ENCODE measurements around the gene NENF.
A peak's percentile ranks its signal among the peaks of the same experiment; 100 is the strongest.
"Not testable (repeated sequence)": the region's sequence is repeated elsewhere in the genome, so short reads cannot be mapped to it uniquely, and the experiment has no call there.

NENF gene

DNA sequence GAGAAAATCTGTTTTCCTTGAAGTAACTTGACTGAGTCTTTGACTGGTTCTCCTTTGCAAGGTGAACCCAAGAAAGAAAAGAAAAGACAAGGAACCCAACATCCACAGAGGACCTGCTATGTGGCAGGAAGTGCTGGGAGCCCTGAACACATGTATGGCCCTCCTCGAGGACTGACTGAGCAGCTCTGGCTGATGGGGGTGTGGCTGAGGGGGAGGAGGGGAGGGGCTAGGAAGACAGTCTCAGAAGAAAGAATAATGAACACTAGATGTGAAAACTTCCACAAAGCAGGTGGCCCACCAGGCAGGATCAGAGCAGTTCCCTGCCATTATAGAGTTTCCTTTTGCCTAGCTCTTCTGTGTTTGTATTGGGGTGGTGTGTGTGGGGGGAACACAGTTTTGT lies 26.1 kb downstream of the NENF start:
- no peak for DNase-seq (ENCODE audit: low read depth in 3 of 3, low spot score in 1 of 3)

DNA sequence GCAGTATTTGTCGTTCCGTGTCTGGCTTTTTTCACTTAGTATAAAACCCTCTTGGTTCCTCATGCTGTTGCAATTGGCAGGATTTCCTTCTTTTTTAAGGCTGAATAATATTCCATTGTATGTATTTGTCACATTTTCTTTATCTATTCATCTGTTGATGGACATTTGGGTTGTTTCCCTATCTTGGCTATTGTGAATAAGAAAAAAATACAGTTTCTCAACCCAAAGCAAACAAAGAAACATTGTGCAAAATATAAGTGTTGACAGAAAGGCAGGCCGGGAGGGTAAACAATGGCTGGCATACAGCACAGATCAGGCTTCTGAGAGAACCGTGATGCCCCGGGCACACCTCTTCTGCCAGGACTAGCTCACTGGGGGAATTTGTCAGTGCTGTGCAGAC lies 26.9 kb downstream of the NENF start:
- no peak for DNase-seq (ENCODE audit: low read depth in 3 of 3, low spot score in 1 of 3)

DNA sequence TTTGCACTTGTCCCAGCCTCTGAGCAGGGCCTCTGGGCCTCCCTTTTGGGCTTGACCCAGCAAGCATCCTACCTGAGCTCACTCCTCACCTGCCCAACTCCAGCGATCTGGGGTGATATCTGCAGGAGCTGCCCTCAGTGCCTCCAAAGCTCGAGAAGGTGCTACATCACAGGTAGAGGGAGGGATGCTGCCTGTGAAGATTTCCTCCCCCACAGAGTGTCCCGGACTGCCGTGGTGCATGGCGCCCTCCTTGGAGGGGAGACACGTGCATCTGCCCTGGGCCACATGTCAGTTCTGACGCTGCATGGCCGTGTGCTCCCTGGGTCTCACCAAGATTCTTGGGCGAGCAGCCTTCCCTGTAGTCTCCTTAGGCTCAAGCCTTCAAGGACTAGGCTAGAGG lies 27.7 kb downstream of the NENF start:
- DNase-seq (ENCODE audit: low read depth in 3 of 3, low spot score in 1 of 3): no peak

DNA sequence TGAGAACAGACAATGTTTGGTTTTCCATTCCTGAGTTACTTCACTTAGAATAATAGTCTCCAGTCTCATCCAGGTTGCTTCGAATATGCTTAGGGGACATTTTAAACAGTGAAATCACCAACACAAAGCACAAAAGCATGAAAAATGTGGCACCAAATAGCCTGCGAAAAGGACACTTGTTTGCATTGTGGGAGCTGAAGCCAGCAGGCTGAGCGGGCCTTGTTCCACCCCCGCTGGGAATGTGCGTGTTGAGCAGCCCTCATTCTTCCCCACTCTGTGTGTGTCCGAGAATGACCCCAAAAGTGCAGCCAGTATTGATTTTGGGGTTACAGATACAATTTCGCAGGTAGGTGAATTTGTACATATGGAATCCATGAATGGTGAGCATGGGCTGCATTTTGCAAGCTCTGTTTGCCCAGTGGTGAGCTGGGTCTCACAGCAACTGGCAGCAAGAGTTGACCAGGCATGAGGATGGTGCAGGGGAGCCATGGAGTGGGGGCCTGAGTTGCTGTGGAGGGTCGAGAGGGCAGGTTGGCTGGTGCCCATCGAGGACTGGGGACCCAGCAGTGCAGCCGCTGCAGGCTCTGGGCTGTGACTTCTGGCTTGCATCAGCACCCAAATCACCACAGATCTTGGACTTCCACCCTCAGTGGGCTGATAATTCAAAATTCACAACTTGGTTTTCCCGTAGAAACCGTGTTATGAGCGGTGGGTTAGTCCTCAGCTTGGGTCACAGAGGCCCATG lies 29.4 kb downstream of the NENF start:
- DNase-seq (ENCODE audit: low read depth in 3 of 3, low spot score in 1 of 3): no peak

DNA sequence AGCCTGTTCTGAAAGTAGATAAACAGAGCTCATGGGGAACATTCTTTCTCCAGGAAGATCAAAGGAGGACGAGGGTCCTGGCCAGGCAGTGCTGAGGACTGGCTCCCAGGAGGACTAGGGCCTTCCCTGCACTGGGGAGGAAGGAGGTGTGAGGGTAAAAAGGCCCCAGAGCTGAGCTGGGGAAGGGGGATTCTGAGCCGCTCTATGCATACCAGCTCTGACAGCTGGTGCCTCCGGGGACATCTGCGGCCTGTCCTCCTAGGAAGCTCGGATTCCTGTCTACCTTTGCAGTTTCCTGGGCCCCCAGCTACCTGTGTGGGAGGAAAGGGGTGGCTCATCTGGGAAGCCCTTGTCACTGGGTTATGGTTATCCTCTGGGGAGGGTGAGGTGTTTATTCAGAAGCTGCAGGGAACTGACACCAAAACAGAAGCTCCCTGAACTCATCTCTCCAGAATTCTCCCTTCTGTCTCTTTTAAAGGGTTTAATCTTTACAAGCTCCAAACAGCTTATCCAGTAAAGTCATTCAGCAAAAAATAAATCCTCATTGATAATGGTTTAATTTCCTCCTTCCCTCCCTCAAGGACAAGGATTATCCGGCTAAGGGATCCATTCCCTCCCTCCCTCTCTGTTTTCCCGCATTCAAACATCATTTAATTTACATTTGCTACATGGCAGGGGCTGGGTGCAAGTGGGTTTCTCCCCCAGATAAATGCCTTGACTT lies 31.0 kb downstream of the NENF start:
- no peak for DNase-seq (ENCODE audit: low read depth in 3 of 3, low spot score in 1 of 3)

DNA sequence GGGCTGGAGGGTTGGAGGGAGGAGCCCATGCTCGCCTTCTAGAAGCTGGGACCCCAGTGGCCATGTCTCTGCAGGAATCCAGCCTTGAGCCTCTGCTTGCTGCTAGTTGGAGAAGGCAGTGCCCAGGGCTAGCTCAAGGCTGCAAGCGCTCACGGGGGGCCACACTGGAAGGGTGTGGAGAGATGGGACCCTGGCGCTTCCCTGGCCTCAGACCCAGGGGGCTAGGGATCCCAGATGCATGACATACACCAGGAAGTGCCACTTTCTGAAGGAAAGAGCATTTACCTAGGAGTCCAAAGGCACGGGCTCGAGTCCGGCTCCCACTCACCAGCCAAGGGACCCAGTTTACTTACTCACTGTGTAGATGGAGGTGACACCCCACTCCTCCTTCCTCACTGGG lies 32.6 kb downstream of the NENF start:
- DNase-seq (ENCODE audit: low read depth in 3 of 3, low spot score in 1 of 3): no peak

DNA sequence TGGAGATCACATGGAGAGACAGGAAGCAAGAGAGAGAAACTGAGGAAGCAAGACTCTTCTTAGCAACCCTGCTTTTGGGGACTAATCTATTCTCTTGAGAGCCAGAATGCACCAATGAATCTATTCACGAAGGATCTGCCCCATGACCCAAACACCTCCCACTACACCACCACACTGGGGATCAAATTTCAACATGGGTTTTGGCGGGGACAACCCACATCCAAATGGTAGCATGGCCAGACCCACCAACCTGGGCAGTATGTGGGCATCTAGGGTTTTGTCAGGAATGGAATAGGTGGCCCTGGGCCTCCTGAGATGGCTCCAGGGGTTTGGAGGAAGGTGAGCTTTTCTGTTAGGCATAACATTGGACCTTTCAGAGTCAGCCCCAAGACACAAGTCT lies 33.7 kb downstream of the NENF start:
- no peak for DNase-seq (ENCODE audit: low read depth in 3 of 3, low spot score in 1 of 3)

DNA sequence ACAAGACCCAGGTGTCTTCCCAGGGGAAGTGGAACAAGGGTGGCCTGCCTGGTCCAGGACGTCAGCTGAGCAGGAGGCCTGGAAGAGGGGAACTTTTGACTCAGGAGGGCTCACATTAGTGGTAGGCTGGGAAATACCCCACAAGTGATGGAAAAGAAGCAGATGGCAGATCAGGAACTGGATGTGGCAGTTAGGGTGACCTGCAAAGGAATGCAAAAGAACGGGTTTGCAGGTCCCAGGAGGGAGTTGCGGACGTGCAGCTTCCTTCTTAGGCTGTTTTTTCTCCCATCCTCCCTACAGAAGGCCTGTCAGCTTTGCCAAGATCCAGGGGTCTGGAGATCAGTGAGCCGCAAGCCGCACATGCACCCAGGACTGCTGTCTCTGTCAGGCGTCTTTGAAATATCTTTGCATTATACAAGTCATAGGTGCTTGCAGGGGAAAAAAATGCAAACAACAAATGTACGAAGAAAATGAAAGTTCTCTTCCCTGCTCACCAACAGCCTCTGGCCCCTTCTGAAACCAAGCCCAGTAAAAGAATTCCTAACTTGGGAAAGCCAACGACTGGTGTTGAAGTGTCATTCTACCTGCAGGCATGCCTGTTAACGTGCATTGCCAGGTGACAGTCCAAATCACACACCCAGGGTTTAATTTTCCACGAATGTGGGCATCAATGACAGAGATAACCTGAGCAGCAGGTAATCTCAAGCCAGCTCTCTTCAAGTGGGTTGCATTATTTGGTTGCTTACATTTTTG lies 34.4 kb downstream of the NENF start:
- no peak for DNase-seq (ENCODE audit: low read depth in 3 of 3, low spot score in 1 of 3)

DNA sequence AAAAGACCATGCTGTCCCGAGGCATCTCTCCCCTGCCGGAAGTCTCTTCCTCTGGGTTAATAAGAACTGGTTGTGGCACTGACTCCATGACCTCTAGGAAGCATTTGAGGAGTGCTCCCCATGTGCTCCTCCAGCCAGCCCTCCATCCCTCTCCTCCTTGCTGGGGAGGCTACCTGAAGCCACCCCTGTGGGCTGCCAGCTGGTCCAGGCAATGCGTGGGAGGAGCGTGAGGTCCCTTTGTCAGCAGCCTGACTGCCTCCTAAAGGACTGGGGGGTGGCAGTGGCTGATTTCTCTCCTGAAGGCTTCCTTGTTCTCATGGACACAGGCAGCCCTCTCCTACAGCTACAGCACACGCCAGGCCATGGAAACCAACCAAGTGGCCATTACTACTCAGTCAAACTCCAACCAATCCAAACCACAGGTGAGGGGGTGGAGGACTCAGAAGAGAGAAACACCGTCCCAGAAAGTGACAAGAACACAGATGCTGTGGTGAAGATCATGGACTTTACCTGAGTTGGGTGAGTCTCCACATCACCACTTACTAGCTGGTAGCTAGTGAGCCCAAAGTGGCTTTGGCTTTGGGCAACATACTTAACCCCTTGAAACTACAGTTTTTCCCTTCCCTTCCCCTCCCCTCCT lies 35.2 kb downstream of the NENF start:
- DNase-seq (ENCODE audit: low read depth in 3 of 3, low spot score in 1 of 3): no peak

DNA sequence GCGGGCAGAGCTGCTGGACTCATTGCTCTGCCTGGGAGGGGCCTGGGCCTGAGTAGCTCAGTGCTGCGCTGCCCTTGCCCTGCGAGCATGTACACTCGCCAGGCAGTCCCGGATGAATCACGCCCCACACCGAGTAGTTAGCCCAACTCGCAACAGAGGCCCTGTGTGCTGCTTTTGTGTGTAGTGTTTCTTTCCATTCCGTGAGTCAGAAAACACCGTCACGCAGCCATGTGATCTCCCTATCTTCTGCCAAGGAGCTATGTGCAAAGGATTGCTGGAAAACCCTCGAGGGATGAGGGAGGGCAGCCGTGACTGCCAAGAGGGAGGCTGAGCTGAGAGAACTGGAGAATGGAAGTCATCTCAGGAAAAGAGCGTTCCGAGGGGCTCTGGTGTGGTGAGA lies 37.3 kb downstream of the NENF start:
- no peak for DNase-seq (ENCODE audit: low read depth in 3 of 3, low spot score in 1 of 3)

DNA sequence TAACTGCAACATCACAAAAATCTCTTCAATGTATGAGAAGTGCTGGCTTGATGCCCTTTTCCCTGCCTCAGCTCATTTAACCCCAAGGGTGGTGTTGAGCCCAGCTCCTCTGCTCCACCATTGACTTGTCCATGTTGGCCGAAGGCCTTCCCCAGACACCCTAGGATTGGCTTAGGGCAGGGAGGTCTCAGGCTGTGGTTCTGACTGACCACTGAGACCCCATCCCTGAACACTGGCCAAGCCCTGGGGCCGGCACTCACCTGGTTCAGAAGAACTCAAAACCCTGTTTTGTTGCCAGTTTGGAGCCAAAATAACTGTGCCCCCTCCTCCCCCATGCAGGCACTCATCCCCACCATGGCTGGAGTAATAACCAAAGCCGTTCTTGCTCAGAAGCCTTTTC lies 38.6 kb downstream of the NENF start:
- DNase-seq (ENCODE audit: low read depth in 3 of 3, low spot score in 1 of 3): no peak

DNA sequence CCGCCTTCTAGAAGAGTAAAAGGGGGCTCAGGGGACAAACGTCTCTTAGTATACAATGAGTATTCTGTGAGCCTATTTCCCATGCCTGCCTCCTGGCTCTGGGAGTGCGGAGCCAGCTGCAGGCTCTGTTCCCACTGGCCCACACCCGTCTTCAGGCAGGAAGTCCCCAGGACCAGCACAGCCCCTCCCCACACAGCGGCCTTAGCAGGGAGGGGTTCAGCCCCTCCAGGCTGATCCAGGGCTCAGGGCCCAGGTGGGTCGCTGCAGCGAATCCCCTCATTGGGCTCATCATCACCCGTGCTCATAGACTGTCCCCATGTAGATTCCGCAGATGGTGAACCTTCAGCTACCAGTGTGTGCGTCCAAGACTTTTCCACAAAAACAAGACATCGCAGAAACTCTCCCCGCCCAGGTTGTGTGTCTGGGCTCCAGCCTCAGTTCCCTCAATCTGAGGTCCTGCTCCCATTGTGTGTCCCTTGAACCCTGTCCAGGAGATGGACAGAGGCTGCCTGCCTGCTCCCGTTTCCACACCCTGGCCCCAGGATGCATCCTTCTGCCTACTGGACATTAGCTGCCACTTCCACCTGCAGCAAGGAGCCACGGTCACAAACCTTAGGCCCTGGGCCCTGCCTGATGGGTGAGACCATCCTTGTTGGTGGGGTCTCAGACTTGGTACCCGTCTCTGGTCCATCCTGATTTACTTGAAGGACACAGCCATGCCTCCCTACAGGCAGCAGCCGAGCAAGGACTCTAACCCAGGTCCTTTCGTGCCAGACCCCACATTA lies 39.4 kb downstream of the NENF start:
- DNase-seq (ENCODE audit: low read depth in 3 of 3, low spot score in 1 of 3): no peak

DNA sequence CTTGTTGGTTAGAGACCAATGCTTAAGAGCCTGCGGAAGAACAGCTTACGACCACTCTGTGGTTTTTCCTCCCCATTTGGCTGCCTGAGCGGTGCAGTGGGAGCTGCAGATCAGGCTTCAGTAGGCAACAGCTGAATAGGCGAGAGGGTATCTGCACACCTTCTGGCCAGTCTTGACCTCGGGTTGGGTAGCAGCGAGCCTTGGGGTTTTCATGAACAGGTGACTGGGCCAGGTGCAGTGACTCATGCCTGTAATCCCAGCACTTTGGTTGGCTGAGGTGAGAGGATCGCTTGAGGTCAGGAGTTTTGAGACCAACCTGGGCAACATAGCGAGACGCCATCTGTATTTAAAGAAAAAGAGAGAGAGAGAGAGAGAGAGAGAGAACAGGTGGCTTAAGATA lies 41.0 kb downstream of the NENF start:
- no peak for DNase-seq (ENCODE audit: low read depth in 3 of 3, low spot score in 1 of 3)

DNA sequence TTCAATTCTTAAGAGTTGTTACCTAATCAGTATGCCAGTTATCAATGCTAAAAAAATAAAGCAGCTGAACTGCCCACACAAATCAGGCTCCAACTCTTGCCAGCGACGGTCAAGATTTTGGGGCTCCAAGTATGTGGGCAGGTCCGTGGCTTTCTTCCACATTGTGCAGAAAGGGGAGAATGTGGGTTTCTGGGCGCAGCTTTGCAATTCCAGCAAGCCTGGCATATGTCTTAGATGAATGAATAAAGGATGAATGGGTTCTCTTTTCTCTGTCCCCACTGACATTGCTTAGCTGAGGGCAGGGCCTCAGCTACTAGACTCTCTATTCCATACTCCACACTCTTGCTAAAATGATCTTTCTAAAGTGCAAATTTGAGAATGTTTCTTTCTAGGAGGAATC lies 42.4 kb downstream of the NENF start:
- no peak for DNase-seq (ENCODE audit: low read depth in 3 of 3, low spot score in 1 of 3)

DNA sequence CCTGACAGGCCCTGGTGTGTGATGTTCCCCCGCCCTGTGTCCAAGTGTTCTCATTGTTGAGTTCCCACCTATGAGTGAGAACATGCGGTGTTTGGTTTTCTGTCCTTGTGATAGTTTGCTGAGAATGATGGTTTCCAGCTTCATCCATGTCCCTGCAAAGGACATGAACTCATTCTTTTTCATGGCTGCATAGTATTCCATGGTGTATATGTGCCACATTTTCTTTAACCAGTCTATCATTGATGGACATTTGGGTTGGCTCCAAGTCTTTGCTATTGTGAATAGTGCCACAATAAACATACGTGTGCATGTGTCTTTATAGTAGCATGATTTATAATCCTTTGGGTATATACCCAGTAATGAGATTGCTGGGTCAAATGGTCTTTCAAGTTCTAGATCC lies 43.1 kb downstream of the NENF start:
- DNase-seq (ENCODE audit: low read depth in 3 of 3, low spot score in 1 of 3): not testable (repeated sequence)

DNA sequence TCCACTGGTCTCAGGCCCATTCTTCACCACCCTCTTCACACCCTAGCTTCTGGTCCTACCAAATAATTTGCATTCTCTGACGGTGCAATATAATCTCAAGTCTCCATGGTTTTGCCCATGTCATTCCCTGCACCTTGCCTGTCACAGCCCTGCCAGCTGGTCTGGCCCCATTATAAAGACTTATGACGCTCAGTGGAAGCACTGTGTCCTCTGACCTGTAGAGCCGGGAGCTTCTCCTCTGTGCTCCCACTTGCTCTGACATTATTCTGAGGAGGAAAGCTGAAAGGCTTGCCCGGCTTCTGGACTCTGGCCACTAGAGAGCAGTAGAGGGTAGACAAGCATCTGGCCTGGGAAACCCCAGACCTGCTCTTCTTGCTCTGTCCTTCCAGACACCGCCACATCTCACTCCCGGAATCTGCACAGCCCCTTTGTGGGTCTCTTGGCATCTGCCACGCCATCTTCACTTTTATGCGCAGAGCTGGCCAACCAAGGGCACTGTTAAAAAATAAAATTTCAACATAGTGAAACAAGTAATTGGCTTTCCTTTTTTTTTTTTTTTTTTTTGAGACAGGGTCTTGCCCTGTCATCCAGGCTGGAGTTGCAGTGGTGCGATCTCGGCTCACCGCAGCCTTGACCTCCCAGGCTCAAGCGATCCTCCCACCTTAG lies 44.4 kb downstream of the NENF start:
- peak; percentile 39 to 54 (median 53) for DNase-seq (ENCODE audit: low read depth in 3 of 3, low spot score in 1 of 3)

DNA sequence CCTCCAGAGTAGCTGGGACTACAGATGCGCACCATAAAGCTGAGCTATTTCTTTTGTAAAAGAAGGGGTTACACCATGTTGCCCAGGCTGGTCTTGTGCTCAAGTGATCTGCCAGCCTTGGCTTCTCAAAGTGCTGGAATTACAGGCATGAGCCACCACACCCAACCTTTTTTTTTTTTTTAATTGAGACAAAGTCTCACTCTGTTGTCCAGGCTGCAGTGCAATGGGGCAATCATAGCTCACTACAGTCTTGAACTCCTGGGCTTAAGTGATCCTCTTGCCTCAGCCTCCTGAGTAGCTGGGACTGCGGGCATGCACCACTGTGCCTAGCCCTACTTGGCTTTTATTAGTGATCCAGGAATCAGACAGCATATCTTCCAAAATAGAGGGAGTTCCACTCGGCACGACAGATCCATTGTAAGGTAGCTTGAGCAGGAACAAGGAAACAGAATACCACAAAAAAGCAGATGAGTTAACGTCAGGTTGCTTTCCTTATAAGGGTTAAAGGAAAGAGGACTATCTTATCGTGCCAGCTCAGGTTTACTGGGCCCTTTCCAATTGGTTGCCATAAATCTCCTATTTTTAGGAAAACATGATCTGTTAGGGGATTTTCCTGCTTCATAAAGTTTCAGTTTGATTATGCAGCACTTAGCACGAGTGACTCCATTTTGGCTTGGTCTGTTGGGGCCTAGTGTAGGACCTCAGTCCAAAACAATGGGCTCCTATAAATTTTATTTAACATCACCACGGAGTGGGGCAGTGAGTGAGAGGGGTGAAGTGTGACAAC lies 45.2 kb downstream of the NENF start:
- DNase-seq (ENCODE audit: low read depth in 3 of 3, low spot score in 1 of 3): no peak

DNA sequence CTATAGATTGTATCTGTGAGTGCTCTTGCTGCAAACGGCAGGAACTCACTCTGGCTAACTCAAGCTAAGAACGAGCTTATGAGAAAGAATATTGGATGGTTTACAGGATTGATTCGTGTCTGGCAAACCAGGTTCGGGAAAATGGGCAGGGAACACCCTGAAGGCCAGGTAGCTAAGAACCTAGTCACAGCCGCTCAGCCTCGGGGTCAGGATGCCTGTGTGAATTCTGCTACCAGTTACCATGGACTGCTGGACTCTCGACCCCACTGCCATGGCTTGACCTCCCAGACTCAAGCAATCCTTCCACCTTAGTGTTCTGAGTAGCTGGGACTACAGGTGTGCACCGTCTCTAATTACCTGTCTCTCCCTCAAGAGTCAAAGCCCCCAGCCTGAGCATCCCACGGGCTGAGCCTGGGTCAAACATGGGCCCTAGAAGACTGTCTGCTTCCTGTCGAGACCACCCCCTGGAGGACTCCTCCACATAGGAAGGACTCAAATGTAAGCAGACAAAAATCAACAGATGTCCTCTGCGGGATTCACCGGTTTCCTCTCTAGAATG lies 45.8 kb downstream of the NENF start:
- no peak for DNase-seq (ENCODE audit: low read depth in 3 of 3, low spot score in 1 of 3)

DNA sequence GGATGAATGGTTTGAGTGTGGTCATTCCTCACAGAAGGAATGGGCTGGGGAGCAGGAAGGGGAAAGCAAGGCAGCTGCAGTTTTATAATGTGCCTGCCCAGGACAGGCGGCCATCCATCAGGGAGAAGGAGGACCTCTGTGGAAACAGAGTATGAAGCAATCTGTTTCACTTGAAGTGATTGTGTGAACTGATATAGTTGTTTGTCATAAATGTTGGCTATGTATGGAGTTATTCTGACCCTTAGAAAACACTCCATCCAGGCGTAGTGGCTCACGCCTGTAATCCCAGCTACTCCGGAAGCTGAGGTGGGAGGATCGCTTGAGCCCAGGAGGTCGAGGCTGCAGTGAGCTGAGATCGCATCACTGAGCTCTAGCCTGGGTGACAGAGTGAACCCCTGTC lies 46.5 kb downstream of the NENF start:
- no peak for DNase-seq (ENCODE audit: low read depth in 3 of 3, low spot score in 1 of 3)
